HG03139 (cell line): ENCODE data around the gene GPBP1.

Experiments
- ATAC-seq: cut with Tn5 transposase; IDR thresholded peaks from one replicate; pipeline ENCODE4 v1.9.1; 2021; ENCODE audit not compliant: unreplicated experiment

GPBP1 gene

DNA sequence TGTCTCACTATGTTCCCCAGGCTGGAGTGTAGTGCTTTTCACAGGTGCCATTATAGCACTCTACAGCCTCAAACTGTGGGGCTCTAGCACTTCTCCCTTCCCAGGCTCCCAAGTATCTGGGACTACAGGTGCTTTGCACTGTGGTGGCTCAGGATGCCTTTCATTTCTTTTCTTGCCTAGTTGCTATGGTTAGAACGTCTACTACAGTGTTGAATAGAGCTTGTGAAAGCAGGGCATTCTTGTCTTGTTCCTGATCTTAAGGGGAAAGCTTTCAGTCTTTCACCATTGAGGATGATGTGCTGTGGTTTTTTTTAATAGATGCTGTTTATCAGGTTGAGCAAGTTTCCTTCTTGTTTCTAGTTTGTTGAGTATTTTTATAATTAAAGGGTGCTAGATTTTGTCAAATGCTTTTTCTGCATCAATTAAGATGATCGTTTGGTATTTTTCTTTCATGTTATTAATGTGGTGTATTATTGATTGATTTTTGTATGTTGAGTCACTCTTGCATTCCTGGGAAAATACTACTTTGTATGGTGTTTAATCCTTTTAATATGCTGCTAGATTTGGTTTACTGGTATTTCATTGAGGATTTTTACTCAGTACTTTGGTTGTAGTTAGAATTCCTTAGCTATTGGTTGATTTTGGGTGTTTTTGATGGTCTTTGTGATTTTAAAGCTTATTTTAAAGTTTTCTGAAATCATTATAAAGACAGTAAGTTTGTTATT lies 35.6 kb downstream of the GPBP1 start:
- ATAC-seq: no peak

DNA sequence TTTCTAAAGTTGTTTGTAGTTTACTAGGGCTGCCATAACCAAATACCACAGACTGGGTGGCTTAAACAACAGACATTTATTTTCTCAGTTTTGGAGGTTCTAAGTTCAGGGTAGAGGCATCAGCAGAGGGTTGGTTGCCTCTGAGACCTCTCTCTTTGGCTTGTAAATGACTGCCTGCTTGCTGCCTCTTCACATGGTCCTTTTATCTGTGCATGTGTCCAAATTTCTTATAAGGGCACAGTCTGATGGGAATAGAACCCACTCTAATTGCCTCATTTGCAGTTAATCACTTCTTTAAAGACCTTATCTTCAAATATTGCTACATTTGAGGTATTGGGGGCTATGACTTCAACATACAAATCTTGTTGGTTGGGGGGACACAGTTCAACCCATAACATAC lies 36.8 kb downstream of the GPBP1 start:
- ATAC-seq: no peak

DNA sequence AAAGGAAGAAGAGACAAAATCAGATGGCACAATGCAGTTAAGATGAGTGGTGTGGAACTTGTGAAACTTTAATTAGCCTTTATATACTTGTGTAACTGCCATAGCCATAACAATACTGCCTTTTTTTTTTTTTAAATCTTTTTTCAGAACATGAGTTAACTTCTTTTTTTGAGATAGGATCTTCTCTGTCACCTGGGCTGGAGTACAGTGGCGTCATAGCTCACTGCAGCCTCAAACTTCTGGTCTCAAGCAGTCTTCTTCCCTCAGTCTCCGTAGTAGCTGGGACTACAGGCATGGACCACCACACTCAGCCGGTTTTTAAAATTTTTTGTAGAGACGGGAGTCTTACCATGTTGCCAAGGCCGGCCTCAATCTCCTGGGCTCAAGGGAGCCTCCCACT lies 37.2 kb downstream of the GPBP1 start:
- ATAC-seq: no peak

DNA sequence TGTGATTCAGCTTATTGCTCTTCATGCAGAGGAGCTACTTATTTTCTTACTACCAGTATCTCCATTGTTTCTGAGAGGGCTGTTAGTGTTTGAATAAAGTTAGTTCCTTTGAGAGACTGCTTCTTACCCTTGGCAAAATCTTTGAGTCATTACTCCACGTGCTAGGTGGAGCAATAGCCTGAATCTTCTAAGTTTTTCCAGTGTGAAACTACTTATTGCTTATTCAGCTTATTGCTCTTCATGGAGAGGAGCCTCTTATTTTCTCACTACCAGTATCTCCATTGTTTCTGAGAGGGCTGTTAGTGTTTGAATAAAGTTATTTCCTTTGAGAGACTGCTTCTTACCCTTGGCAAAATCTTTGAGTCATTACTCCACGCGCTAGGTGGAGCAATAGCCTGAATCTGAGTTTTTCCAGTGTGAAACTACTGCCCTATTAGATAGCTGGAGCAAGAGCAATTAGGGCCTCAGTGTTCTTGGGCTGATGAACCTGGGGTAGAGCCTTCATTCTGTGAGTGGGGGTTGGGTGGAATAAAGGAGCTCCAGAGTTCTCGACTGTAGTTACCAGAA lies 41.9 kb downstream of the GPBP1 start:
- no peak for ATAC-seq

DNA sequence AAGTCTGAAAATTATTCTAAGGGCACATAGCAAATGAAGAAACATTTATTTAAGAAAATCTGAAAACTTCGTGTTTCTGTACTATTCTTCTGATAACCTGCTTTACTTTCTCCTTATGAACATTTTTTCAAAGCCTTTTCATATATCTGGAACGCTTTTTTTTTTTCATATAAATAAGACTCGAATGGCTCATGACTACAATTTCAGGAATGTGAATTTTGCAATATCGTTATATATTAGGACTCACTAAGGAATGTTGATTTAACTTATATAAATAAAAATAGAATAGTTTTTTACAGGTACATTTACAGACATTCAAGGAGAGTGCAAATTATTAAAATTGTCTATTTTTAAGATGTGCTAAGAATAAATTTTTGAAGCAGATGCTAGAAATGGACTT lies 42.9 kb downstream of the GPBP1 start:
- no peak for ATAC-seq

DNA sequence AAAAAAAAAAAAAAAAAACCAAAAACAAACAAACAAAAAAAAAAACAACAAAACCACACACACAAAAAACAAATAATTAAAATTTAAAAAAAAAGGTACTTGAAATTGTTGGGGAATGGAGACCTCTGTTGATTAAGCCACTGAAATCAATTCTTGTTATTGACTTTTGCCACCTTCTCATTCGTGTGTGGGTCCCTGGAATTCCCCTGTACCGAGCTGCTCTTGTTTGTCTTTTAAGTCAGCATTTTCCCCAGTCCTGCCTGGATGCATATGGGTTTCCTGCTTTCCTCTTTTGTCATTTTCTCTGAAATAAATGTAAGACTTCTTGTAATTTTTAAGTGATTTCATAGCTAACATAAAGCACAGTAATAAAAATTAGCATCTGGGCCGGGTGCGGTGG lies 45.5 kb downstream of the GPBP1 start:
- no peak for ATAC-seq

DNA sequence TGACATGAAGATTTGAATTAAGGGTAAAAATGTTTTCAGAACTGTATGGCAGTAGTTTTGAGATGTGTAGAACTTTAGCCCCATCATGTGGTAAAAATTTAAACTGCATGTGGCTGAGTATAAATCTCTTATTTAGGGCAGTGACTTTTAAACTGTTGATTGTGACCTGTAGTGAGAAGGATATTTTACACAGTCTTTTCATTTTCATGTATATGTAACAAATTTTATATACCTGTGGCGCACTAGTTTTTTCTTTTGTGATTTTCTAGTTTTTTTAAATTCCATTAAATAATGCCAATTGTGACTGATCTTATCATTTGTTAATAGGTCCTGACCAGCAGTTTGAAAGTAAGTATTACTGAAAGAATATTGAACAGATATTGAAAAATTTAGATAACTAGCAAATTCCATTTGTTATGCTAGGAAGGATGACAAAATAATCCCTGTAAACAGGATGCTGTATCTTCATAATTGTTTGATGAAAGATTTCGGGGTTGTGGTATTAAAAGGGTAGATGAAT lies 47.2 kb downstream of the GPBP1 start:
- ATAC-seq: no peak

DNA sequence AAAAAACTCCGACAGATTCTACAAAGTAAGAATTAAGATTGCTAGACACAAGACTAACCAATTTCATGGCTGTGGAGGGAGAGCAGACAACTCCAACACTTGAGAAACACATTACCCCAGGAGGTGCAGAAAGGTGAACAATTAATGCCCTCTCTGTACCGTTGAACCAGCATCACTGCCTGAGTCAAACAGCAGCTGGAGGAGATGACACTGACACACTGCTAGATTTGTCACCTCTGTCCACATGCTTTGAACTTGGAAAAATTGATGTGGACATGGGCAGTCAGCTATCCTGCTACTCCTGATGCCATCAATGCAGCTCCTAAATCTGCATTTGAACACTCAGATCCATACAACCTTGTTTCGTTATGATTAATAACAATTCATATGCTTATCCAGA lies 51.7 kb downstream of the GPBP1 start:
- ATAC-seq: no peak

DNA sequence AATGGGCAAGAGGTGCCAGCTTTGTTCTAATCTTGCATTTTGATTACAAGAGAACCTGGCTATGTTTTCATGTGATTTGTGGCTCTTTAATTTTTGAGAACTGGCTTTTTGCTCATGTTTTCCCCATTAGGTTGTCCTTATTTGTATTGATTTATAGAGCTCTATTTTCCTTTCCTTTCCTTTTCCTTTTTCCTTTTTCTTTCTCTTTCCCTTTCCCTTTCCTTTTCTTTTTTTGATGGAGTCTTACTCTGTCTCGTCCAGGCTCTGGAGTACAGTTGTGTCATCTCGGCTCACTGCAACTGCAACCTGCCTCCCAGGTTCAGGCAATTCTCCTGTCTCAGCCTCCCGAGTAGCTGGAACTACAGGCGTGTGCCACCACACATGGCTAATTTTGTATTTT lies 55.5 kb downstream of the GPBP1 start:
- ATAC-seq: no peak

DNA sequence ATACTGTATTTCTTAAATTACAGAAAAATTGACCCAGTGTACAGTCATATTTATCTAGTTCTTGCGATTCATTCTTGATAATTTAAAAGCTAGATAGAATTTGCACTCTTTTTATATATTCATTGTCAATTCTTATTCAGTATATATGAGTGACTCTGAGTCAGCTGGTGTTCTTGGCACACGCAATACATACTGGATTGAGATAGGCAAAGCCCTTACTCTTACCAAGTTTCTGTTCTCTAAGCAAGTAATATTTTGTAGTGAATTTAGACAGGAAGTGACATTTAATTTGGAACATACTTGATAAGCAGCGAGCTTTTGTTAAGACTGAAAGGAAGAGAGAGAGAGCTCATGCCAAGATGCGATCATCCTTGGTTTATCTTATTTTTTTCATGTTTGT lies 57.7 kb downstream of the GPBP1 start:
- ATAC-seq: no peak

DNA sequence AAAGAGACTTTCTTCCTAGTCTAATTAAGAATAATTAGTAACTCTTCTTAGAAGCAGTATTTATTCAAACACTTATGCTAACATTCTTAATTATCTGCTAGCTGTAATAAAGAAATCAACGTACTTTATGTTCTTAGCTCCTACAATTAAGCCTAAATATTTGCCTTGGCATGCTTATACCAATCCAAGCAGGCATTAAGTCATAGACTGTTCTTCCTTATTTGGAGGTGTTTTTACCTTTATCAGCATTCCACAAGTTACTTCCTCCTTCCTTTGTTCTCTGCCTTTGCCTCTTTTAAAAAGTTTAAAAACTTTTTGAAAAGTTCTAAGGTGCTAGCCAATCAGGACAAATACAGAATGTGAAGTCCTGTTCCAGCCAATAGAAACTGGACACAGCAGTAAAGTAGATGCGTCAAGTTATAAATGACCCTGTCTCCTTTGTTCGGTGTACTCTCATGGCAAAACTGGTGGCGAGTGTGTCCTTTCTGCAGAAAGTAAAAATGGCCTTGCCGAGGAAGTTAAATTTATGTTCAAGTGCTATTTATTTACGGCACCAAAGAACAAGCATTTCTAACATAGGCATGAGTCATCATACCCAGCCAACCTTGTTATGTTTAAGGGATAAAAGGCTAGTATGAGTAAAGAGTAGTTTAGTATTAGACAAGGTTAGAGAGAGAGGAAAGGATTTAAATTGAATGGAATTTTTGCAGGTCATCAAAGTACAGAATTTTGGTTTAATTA lies 58.6 kb downstream of the GPBP1 start:
- no peak for ATAC-seq

DNA sequence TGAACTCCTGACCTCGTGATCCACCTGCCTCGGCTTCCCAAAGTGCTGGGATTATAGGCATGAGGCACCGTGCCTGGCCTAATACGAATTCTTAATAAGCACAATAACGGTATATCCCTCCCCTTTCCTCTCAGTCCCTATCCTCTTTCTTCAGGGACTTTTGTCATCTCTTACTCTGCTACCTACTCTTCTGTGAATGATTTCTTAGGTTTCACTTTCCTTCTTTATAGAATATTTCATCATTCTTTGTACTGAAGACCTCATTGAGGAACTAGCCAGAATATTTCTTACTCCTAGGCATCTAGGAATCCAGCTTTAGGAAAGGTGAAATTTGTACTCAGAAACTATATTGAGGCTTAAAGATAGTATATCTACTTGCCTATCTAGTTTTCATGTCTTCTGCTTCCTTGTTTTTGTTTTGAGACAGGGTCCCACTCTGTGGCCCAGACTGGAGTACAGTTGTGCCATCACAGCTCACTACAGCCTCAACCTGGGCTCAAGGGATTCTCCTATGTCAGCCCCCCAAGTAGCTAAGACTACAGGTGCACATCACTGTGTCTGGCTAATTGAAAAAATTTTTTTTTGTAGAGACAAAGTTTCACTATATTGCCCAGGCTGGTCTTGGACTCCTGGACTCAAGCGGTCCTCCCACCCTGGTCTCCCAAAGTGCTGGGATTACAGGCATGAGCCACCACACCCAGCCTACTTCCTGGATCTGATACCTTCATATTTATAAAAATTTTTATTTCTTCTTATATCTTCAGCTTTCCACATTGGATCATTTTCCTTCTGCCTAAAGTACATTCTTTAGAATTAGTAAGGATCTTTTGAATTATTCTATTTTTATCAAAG lies 69.7 kb downstream of the GPBP1 start:
- peak; percentile 61 for ATAC-seq

DNA sequence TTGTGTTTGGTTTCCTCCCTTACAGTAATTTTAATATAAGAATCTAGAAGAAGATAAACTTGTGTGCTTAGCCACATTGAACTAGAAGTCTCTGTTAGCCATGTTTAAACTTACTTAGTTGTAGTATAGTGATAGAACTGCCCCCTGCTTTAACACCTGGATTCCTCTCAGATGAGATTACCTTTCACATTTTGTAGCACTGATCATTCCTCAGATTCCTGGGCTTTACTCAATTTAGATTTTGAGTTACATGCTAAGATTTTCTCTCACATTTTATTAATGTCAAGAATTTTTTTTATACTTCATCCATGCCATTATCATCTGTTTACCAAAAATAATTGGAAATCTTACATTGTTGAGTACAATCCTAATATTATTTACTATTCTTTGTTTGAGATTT lies 70.5 kb downstream of the GPBP1 start:
- ATAC-seq: no peak

DNA sequence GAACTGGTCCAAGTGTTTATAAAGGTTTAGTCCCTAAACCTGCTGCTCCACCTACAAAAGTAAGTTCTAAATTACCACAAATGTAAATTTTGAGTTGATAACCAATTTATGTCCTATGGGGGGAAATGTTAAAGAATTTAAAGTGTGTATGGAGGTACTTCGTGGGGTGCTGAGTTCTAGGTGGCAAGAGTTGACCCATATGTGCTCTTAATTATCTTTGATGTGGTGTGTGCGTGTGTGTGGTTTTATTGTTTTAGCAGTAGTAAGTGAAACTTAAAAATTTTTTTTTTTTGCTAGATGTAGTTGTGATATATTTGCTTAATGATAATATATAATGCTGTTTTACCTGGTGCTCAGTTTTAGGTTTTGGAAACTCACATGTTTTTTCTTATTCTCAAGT lies 72.6 kb downstream of the GPBP1 start:
- no peak for ATAC-seq

DNA sequence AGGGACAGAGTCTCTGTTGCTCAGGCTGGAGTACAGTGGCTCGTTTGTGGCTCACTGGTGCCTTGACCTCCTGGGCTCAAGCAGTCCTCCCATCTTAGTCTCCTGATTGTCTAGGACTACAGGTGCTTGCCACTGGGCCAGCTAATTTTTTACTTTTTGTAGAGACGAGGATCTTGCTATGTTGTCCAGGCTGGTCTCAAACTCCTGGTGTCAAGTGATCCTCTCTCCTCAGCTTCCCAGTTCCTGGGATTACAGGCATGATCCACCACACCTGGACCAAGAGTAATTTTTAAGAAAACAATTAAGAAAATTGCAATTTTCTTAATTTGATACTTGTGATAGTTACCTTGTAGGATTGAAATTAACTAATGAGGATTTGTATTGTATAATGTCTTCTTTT lies 73.9 kb downstream of the GPBP1 start:
- no peak for ATAC-seq

DNA sequence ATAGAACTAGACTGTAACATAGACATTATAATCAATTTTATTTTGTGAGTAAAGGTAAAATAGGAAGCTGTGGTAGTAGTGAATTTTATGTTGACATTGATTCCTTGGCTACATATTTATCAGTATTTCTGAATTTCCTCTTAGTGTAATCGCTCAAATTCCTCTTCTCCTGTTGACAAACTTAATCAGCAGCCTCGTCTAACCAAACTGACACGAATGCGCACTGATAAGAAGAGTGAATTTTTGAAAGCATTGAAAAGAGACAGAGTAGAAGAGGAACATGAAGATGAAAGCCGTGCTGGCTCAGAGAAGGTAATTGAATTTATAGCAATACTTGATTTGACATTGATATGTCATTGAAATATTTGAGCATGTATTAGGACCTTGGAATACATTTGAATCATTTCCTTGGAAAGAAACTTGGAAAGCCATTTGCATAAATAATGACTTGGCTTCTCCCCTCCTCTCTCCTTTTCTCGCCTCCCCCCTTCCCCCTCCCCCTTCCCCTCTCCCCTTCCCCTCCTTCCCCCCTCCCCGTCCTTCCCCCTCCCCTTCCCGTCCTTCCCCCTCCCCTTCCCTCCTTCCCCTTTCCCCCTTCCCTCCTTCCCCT lies 75.5 kb downstream of the GPBP1 start:
- no peak for ATAC-seq

DNA sequence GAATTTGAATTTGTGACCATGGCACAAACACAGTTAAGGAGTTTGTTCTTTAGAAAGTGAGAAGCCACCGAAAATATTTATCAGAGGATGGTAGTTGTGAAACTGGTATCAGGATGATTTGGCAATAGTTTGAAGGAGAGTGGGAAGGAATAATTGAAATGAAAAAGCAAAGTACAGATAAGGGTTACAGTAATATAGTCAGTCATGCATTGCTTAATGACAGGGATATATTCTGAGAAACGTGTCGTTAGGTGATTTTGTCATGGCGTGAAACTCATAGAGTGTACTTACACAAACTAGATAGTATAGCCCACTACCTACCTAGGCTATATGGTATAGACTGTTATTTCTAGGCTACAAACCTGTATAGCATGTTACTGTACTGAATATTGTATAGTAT lies 84.2 kb downstream of the GPBP1 start:
- ATAC-seq: no peak

DNA sequence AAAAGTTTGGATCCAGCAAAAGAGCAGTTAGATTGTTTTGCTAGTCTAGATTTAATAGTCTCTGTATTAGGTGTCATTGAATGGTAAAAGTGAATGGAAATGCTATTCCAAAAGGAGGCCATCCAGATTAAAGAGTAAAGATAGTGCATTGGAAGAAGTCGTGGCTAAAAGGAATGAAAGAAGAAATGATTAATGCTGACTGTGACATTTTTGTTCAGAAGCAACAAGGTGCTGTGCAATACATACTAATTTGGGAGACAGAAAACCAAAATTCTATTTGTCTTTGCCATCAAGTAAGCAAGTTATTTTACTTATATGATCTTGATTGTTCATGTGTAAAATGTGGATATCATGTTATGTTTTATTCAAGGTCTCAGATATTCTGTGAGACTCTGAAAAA lies 85.1 kb downstream of the GPBP1 start:
- ATAC-seq: no peak

DNA sequence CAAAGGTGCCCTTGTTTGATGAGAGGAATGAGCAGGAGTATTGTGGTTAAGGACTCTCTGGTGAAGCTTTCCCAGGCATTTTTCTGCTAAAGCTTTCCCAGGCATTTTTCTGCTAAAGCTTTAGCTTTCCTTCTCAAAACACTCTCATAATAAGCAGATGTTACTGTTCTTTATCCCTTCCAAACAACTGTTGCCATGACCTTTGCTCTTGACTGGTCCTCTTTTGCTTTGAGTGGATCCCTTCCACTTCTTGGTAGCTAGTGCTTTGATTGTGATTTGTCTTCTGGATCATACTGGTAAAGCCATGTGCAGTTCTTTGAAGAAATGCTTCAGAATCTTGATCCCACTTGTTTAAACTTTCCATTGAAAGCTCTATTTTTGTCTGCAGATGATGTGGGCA lies 85.8 kb downstream of the GPBP1 start:
- no peak for ATAC-seq

DNA sequence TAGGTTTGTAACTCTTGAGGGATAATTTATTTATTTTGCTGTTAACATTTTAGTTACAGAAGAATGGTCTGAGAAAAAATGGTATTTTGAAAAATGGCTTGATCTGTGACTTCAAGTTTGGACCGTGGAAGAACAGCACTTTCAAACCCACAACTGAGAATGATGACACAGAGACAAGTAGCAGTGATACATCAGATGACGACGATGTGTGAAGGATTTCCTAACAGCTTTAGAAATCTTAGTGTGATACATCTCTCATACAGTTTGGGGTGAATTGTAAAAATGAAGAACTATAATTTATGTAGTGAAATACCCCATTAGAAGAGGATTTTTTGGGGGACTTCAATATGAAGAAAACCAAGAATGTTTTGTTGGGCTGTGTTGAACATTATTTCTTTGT lies 88.7 kb downstream of the GPBP1 start:
- no peak for ATAC-seq

DNA sequence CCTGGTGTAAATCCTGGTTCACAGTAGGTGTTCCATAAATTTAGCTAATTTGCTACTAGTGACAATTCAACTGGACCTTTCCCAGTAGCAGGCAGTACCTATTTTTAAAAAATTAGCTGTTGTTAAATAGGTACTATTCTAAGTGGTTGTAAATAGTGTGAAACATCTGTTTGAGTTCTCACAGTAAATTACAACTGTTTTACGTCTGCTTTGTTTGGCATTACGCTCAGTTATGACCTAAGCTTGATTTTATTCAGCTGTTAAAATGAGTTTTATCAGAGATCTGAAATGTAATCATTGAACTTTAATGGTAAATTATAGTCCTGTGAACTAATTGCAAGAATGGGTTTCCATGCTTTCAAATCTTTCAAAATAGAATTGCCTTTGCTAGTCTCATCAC lies 93.9 kb downstream of the GPBP1 start:
- ATAC-seq: no peak
